ENCODE results near the gene ABCC8.

The ABCC8 gene

DNA sequence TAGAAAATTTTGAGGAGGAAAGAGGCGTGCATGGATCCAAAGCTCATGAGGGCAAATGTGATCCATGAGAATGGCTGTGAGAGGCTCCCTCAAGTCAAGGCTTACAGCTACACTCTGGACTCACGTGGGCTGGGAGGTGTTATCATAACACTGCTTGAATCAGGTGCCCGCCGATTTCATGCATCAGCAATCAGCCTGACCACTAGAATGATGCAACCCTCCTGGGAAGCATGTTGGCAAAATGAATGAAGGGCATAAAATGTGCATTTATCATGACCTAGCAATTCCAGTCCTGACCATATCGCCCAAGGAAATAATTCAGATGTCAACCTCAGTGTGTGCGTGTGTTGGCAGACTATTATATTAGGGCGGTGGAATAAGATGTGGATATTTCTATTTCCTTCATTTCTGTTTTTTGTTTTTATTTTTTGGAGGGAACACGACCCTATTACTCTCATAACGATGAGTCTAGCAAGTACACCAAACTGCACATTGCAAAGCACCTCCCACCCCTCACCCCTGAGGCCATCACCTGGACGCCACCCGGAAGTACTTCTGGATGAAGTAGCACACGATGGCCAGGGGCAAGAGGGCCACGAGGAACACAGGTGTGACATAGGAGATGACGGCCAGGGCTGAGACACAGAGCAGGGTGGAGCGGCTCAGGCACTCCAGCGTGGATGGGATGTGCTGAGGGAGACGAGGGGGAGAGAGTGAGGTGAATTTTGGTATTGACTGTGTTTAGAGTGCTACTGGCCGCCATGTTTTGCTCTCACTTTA lies 72.5 kb downstream of the ABCC8 start:
- DNase-seq (ENCODE audit: low spot score), result no peak
- TF ChIP-seq CTCF (IDR thresholded peaks at IDR 0.05; ENCODE audit: borderline replicate concordance, control extremely low read depth, extremely low read depth, insufficient read depth, missing control alignments), result no peak
- in situ Hi-C loops (cut with MboI; ENCODE audit: low sequenced_read_pairs, unreplicated experiment), result no loop called here

GRCh38 chr11:17402486-17402885 lies 74.2 kb downstream of the ABCC8 start:
- in situ Hi-C loops (cut with MboI; ENCODE audit: low sequenced_read_pairs, unreplicated experiment), result no loop called here
- DNase-seq (ENCODE audit: low spot score), result no peak
- no peak for TF ChIP-seq CTCF (IDR thresholded peaks at IDR 0.05; ENCODE audit: borderline replicate concordance, control extremely low read depth, extremely low read depth, insufficient read depth, missing control alignments)

- in situ Hi-C loops (cut with MboI; ENCODE audit: low sequenced_read_pairs, unreplicated experiment), result no loop called here
- no peak for TF ChIP-seq CTCF (IDR thresholded peaks at IDR 0.05; ENCODE audit: borderline replicate concordance, control extremely low read depth, extremely low read depth, insufficient read depth, missing control alignments)
- no peak for DNase-seq (ENCODE audit: low spot score)
Measured at GRCh38 chr11:17401841-17402240, 74.8 kb downstream of the ABCC8 start.

GRCh38 chr11:17401316-17401715 lies 75.3 kb downstream of the ABCC8 start:
- in situ Hi-C loops (cut with MboI; ENCODE audit: low sequenced_read_pairs, unreplicated experiment), result no loop called here
- no peak for TF ChIP-seq CTCF (IDR thresholded peaks at IDR 0.05; ENCODE audit: borderline replicate concordance, control extremely low read depth, extremely low read depth, insufficient read depth, missing control alignments)
- DNase-seq (ENCODE audit: low spot score), result no peak

GRCh38 chr11:17400048-17400775 lies 76.4 kb downstream of the ABCC8 start:
- TF ChIP-seq CTCF (IDR thresholded peaks at IDR 0.05; ENCODE audit: borderline replicate concordance, control extremely low read depth, extremely low read depth, insufficient read depth, missing control alignments), result no peak
- no peak for DNase-seq (ENCODE audit: low spot score)
- in situ Hi-C loops (cut with MboI; ENCODE audit: low sequenced_read_pairs, unreplicated experiment), result no loop called here

DNA sequence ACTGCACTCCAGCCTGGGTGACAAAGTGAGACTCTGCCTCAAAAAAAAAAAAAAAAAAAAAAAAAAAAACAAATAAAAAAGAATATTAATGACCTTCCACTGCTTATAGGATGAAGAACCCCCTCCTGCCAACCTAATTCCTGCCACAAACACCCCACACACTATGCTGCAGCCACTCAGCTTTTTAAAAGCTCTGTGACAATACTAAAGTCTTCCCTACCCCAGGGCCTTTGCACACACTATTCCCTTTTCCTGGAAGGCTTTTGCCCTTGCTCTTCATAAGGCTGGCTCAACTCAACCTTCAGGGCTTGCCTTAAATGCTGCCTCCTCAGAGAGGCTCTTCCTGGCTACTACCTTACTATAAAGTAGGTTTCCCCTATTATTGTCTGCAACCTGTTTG lies 77.4 kb downstream of the ABCC8 start:
- in situ Hi-C loops (cut with MboI; ENCODE audit: low sequenced_read_pairs, unreplicated experiment), result no loop called here
- TF ChIP-seq CTCF (IDR thresholded peaks at IDR 0.05; ENCODE audit: borderline replicate concordance, control extremely low read depth, extremely low read depth, insufficient read depth, missing control alignments), result no peak
- DNase-seq (ENCODE audit: low spot score), result no peak

All from GM13976 (cell line).